ENCODE results near the gene HDGF.

The HDGF gene

DNA sequence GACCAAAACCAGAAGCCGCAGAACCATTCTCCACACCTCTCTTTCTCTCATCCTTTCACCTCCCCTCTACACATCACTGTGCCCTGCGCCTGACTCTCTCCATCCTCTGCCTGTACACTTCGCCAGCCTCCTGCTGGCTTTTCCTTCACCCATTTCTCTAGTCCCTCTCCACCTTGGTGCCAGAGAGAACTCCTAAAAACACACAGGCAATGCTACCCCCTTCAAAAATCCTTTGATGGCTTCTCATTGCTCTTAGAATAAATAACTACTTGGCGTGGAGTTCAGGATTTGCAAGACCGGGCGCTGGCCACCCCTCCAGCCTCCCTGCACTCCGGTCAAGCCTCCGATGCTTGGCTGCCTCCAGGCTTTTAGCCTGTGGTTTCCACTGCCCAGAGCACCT is 54.7 kb downstream of the HDGF start:
- no peak for DNase-seq
- no peak for TF ChIP-seq GATA1 (IDR thresholded peaks at IDR 0.05; ENCODE audit: low read depth, low read length)
- TF ChIP-seq POLR2A (IDR thresholded peaks at IDR 0.05; ENCODE audit: low read length): no peak

DNA sequence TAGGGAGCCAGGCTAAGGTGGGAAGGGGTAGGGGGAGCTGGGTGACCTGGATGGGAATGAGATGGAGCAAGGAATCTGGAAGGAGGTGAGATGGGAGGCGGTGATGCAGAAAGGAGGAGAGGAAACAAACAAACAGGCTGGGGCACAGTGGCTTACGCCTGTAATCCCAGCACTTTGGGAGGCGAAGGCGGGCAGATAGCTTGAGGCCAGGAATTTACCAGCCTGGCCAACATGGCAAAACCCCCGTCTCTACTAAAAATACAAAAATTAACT is 56.8 kb downstream of the HDGF start:
- no peak for DNase-seq
- TF ChIP-seq GATA1 (IDR thresholded peaks at IDR 0.05; ENCODE audit: low read depth, low read length) (no peak), POLR2A (IDR thresholded peaks at IDR 0.05; ENCODE audit: low read length) (no peak)

DNA sequence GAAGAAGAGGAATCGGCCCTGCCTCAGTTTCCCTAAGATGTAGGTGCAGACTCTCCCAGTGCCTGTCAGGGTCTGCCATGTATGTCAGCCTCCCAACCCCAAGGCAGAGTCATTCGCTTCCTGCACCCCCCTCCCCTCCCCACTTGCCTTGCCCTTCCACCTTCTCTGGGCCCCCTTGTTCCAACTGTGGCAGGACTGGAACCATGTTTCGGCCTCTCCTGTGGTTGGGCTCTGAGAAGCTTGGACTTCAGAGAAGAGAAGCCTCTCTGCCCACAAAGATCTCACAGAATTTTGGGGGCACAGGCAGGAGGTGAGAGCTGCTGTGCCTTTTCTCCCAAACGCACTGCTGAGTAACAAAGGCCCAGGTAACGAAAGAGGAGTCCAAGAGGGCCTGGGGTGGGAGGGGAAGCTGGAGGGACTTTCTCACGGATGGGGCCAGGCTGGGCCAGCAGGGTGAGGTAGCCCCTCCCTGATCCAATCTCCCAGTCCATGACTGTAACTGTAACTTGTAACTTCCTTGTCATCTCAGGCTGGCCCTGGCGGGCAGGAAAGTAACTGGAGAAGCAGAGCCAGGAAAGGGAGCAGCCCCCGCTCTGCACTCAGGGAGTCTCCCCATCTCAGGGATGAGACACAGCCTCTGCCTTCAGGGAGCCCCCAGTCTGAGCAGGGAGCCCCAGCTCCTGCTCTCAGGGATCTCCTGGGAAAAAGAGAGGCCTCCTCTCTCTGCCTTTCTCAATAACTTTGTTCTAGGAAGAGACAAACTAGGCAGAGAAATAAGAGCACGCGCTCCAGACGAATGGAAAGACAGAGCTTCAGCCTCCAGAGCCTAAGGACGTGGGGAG is 57.4 kb downstream of the HDGF start:
- TF ChIP-seq POLR2A (IDR thresholded peaks at IDR 0.05; ENCODE audit: low read length): no peak
- TF ChIP-seq GATA1 (IDR thresholded peaks at IDR 0.05; ENCODE audit: low read depth, low read length): no peak
- DNase-seq: peak; percentile 32 to 56

DNA sequence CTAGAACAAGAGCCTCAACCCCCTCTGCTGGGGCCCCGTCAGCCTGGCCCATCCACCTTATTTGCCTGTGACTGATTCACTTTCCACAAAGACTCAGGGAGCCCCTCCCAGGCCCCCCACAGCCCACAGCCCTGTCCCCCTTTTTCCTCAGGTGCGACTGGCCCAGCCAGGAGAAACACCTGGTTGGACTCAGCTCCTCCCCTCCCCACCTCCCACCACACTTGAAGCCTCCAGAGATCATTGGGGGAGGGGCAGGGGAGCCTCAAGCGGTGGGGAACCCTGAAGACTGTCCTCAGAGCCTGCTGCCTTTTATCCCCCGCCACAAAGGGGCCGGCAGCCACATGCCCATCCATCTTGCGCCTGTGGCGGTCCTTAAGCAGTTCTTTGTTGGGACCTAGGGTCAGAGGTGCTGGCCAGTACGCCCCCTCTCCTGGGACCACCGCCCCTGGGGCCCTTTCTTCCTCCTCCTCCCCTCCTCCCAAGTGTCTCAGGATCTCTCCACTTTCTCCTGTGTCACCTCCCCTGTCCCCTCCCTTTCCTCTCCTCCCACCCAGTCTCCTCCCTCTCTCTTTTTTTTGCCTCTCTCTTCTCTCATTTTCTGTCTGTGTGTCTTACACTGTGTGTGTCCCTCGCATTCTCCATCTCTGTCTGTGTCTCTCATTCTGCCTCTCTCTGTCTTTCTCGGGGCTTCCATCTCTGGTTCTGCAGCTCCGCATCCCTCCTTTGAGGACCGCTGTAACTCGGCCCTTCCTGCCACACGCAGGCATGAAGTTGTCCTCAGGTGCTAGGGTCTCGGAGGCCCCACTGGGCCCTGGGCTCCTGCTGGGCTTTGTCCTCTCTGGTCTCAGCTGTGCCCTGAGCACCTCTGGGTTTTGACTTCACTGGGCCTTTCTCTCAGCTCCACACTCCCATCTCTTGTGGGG is 58.3 kb downstream of the HDGF start:
- DNase-seq: peak; percentile 35 to 50
- TF ChIP-seq POLR2A (IDR thresholded peaks at IDR 0.05; ENCODE audit: low read length): no peak
- no peak for TF ChIP-seq GATA1 (IDR thresholded peaks at IDR 0.05; ENCODE audit: low read depth, low read length)

DNA sequence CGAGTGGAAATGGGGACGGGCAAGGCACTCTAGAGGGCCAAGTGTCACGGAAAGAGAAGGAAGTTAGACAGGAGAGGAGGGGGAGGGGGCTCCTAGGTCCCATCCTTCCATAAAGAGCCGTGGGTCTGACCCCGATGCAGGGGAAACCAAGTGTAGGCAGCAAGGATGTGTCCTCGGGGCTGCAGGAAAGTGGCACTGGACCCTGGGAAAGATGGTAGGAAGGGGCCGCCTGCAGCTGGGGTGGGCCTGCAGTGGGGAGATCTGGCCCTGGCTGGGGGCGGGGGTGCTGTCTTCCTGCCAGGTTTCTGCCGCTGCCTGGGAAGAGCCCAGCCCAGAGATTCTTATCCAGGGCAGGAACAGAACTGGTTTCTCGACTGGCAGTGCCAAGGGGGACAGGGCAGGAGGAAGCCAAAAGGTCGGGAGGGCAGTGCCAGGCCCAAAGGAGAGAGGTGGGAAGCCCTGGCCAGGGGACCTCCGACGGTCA is 59.0 kb downstream of the HDGF start:
- TF ChIP-seq GATA1 (IDR thresholded peaks at IDR 0.05; ENCODE audit: low read depth, low read length) (no peak), POLR2A (IDR thresholded peaks at IDR 0.05; ENCODE audit: low read length) (no peak)
- no peak for DNase-seq
